NCI-H446 treated with DMSO at 0.1 percent for 48 hours (cell line): ENCODE results near the gene RSPO1.

ENCODE experiments used
- DNase-seq: peaks from one replicate; lab custom pipeline; 2025; lab: John Stamatoyannopoulos, UW

Gene RSPO1

DNA sequence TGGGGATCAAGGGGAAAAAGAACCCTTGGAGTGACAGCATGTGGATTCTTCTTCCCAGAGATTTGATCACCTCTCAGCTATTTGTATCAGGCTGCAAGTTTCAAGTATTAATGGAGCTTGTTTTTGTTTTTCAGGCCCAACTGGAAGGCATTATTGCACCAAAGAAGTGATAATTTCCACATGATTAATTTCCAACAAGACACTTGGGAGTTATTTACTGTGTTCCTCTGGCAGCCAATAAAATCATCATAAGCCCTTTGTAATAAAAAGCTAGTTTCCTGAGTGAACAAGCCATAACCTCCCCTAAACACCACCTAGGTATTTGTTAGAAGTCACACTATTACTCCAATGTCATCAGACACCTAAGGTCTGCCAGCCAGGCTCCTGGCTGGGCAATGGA, 69.8 kb downstream of the RSPO1 start:
- no peak for DNase-seq

GRCh38 chr1:37562984-37563383, 71.7 kb downstream of the RSPO1 start:
- DNase-seq, result no peak
